Fibroblast of lung (primary cell): ENCODE results near the gene BCL7C. TPM values are rescaled to one million over a fixed set of nuclear protein-coding genes. Genes with fewer than 3 reads are reported as not detected.

Experiments used
- DNase-seq, 2 donors: peaks; one replicate each; pipeline versions ENCODE4 v3.0.0 to v3.0.0-alpha.2; 2010; ENCODE audit warnings: low read depth in 2 of 2
- H2AFZ ChIP-seq: 2 replicates; pipeline ENCODE4 v1.5.1; 2012; ENCODE audit warnings: low read length, control low read depth, inconsistent platforms
- H3K27ac ChIP-seq: 2 replicates; pipeline ENCODE4 v1.5.1; 2011; ENCODE audit warnings: low read length, control low read depth; ENCODE audit not compliant: insufficient read depth
- H3K27me3 ChIP-seq: 2 replicates; pipeline ENCODE4 v1.5.1; 2011; ENCODE audit warnings: mild to moderate bottlenecking, low read length; ENCODE audit not compliant: control insufficient read depth, insufficient read depth
- H3K36me3 ChIP-seq: 2 replicates; pipeline ENCODE4 v1.5.1; 2011; ENCODE audit warnings: low read length; ENCODE audit not compliant: control insufficient read depth, insufficient read depth
- H3K4me1 ChIP-seq: 2 replicates; pipeline ENCODE4 v1.5.1; 2011; ENCODE audit warnings: low read length; ENCODE audit not compliant: control insufficient read depth, insufficient read depth; ENCODE audit errors: extremely low read depth
- H3K4me2 ChIP-seq: 2 replicates; pipeline ENCODE4 v1.5.1; 2011; ENCODE audit warnings: low read length, control low read depth; ENCODE audit not compliant: insufficient read depth; ENCODE audit errors: extremely low read depth
- H3K4me3 ChIP-seq, 4 experiments: fragments of 200-600 bp in 1 of 4; sonication (generic) in 1 of 4; replicated peaks in 1 of 4; 2 replicates each; pipeline ENCODE4 v1.5.1; 2011 to 2016; ENCODE audit warnings: low read length in 4 of 4, low read depth in 3 of 4, mild to moderate bottlenecking in 3 of 4, control low read depth in 2 of 4, inconsistent platforms in 1 of 4, mixed read lengths in 1 of 4; ENCODE audit not compliant: insufficient read depth in 1 of 4; ENCODE audit errors: control extremely low read depth in 1 of 4
- H3K79me2 ChIP-seq: 2 replicates; pipeline ENCODE4 v1.5.1; 2012; ENCODE audit warnings: mild to moderate bottlenecking, low read length, inconsistent platforms; ENCODE audit not compliant: control insufficient read depth, insufficient read depth
- H3K9ac ChIP-seq: 2 replicates; pipeline ENCODE4 v1.5.1; 2011; ENCODE audit warnings: mild to moderate bottlenecking, low read length, control low read depth; ENCODE audit not compliant: insufficient read depth
- H3K9me3 ChIP-seq: 2 replicates; pipeline ENCODE4 v1.5.1; 2012; ENCODE audit warnings: low read depth, low read length; ENCODE audit not compliant: control insufficient read depth, insufficient read depth
- H4K20me1 ChIP-seq: 2 replicates; pipeline ENCODE4 v1.5.1; 2011; ENCODE audit warnings: low read length; ENCODE audit not compliant: control insufficient read depth, insufficient read depth; ENCODE audit errors: extremely low read depth
- CTCF ChIP-seq, 2 donors: IDR thresholded peaks in 1 of 2; conservative IDR thresholded peaks in 1 of 2; 1 replicate in 1 of 2; 2 replicates in 1 of 2; pipeline ENCODE4 v1.5.1; 2011 to 2012; ENCODE audit warnings: low read length in 2 of 2, control low read depth in 1 of 2, inconsistent platforms in 1 of 2, low read depth in 1 of 2, mild to moderate bottlenecking in 1 of 2
- EZH2 ChIP-seq: IDR thresholded peaks from 2 replicates; pipeline ENCODE4 v1.5.1; 2012; ENCODE audit warnings: low read length, control low read depth, mild to moderate bottlenecking; ENCODE audit errors: missing control alignments
- polyA plus RNA-seq, 2 donors: library from polyadenylated mRNA; depleted of rRNA in 1 of 2; stranded (reverse) in 1 of 2; unstranded in 1 of 2; fragments of >200 nt; gene quantifications; 2 replicates each; pipeline ENCODE4 v1.2.1, GENCODE V29; 2011 to 2012; ENCODE audit warnings: missing spikeins in 1 of 2
- total RNA-seq: library from RNA; depleted of rRNA; stranded (reverse); fragments of >200 nt; gene quantifications from 2 replicates; pipeline ENCODE4 v1.2.1, GENCODE V29; 2014

The BCL7C gene
- total and polyA plus RNA-seq, 2 donors (not counting 1 experiment from before 2014, with no cell fraction given) = 25.6 to 28.2 TPM

GRCh38 chr16:30844346-30844670 is 49.6 kb downstream of the BCL7C start:
- no peaks in the 10 kb centered on the region for H3K79me2 ChIP-seq
- H3K27ac ChIP-seq = no peak overlapping the region
- H3K4me2 ChIP-seq = no peak overlapping the region
- peaks cover 3% of the 10 kb centered on the region for H3K4me1 ChIP-seq
- no peak overlapping the region for H3K9ac ChIP-seq
- DNase-seq = no peak
- H2AFZ ChIP-seq = no peak overlapping the region
- H3K27me3 ChIP-seq = no peaks in the 10 kb centered on the region
- TF ChIP-seq CTCF (conservative IDR thresholded peaks at IDR 0.05 in 1 of 2, IDR thresholded peaks at IDR 0.05 in 1 of 2; ENCODE audit: low read depth in 1 of 2, low read length in 2 of 2) (no peak), EZH2 (no peak)
- no peaks in the 10 kb centered on the region for H3K9me3 ChIP-seq
- no peaks in the 10 kb centered on the region for H3K36me3 ChIP-seq
- no peaks in the 10 kb centered on the region for H4K20me1 ChIP-seq
- H3K4me3 ChIP-seq = no peak overlapping the region

DNA sequence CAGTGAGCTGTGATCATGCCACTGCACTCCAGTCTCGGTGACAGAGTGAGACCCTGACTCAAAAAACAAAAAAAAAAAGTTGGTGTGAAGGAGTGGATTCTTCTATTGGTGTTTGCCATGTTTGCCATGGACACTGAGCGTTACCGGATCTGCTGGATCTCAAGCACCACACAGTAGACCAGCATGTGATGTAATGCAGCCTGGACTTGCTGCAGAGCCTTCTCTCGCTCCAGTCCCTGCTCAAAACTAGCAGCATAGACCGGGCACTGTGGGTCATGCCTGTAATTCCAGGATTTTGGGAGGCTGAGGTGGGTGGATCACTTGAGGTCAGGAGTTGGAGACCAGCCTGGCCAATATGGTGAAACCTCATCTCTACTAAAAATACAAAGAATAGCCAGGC is 50.4 kb downstream of the BCL7C start:
- Histone ChIP-seq H3K36me3 (no peaks in the 10 kb centered on the region), H3K9me3 (no peaks in the 10 kb centered on the region), H3K4me2 (no peak overlapping the region), H3K9ac (no peak overlapping the region), H3K27me3 (no peaks in the 10 kb centered on the region), H3K4me1 (peaks cover 3% of the 10 kb centered on the region), H4K20me1 (no peaks in the 10 kb centered on the region), H3K27ac (no peak overlapping the region), H3K4me3 (no peak overlapping the region), H3K79me2 (no peaks in the 10 kb centered on the region), H2AFZ (no peak overlapping the region)
- TF ChIP-seq EZH2 (no peak), CTCF (conservative IDR thresholded peaks at IDR 0.05 in 1 of 2, IDR thresholded peaks at IDR 0.05 in 1 of 2; ENCODE audit: low read depth in 1 of 2, low read length in 2 of 2) (no peak)
- no peak for DNase-seq

- Histone ChIP-seq H3K9me3 (no peaks in the 10 kb centered on the region), H3K27ac (no peak overlapping the region)
- TF ChIP-seq EZH2 (no peak), CTCF (conservative IDR thresholded peaks at IDR 0.05 in 1 of 2, IDR thresholded peaks at IDR 0.05 in 1 of 2; ENCODE audit: low read depth in 1 of 2, low read length in 2 of 2) (no peak)
Measured at GRCh38 chr16:30842971-30843370, 50.9 kb downstream of the BCL7C start.

More at GRCh38 chr16:30842971-30843370, 50.9 kb downstream of the BCL7C start:
- Histone ChIP-seq H3K79me2 (no peaks in the 10 kb centered on the region), H3K27me3 (no peaks in the 10 kb centered on the region), H3K36me3 (no peaks in the 10 kb centered on the region), H3K4me1 (peaks cover 3% of the 10 kb centered on the region), H3K4me3 (no peak overlapping the region), H3K9ac (no peak overlapping the region), H2AFZ (no peak overlapping the region), H3K4me2 (no peak overlapping the region), H4K20me1 (no peaks in the 10 kb centered on the region)
- DNase-seq = no peak
